GM13976 (cell line): Measurements from ENCODE around the gene BEX2.
A peak's percentile ranks its signal among the peaks of the same experiment; 100 is the strongest.
"Not testable (repeated sequence)": the region's sequence is repeated elsewhere in the genome, so short reads cannot be mapped to it uniquely, and the experiment has no call there.

Source experiments
- DNase-seq: peaks from one replicate; pipeline ENCODE4 v3.0.0; 2012; ENCODE audit warnings: low spot score
- CTCF ChIP-seq: IDR thresholded peaks from 2 replicates; pipeline ENCODE4 v1.5.1; 2012; ENCODE audit warnings: borderline replicate concordance, mild to moderate bottlenecking; ENCODE audit not compliant: insufficient read depth; ENCODE audit errors: extremely low read depth, missing control alignments, control extremely low read depth
- in situ Hi-C: fragments of 300-500 bp; cut with MboI; formaldehyde crosslinking; loops from one replicate; pipeline ENCODE4 v1.12.0; 2022; ENCODE audit warnings: low sequenced_read_pairs, mixed read lengths, inconsistent platforms; ENCODE audit not compliant: unreplicated experiment

BEX2 gene

GRCh38 chrX:103310555-103311398 is at the start of gene BEX2:
TSS of gene BEX2 (minus strand) at chrX:103310990. CDS start at chrX:103309976, 1,014 bp downstream.
- in situ Hi-C loops, result no loop called here
- DNase-seq, result peak; percentile 75
- no peak for TF ChIP-seq CTCF

GRCh38 chrX:103360092-103360491 is 49.3 kb upstream of the BEX2 start:
- in situ Hi-C loops, result no loop called here
- TF ChIP-seq CTCF, result no peak
- no peak for DNase-seq

- not testable (repeated sequence) for DNase-seq
Observed at GRCh38 chrX:103359605-103360004, 48.8 kb upstream of the BEX2 start.

GRCh38 chrX:103357871-103358270 is 47.1 kb upstream of the BEX2 start:
- TF ChIP-seq CTCF, result no peak
- DNase-seq, result no peak
- in situ Hi-C loops, result no loop called here

More at GRCh38 chrX:103359605-103360004, 48.8 kb upstream of the BEX2 start:
- in situ Hi-C loops, result not testable (repeated sequence)

GRCh38 chrX:103356858-103357257 is 46.1 kb upstream of the BEX2 start:
- in situ Hi-C loops, result no loop called here
- TF ChIP-seq CTCF, result no peak
- DNase-seq, result no peak

GRCh38 chrX:103356130-103356798 is 45.5 kb upstream of the BEX2 start, which contains the start of gene TCEAL9:
TSS of gene TCEAL9 (plus strand) at chrX:103356506. CDS start at chrX:103357685, 1,179 bp downstream.
- in situ Hi-C loops, result no loop called here
- DNase-seq, result no peak
- no peak for TF ChIP-seq CTCF

GRCh38 chrX:103347682-103348397 is 37.0 kb upstream of the BEX2 start:
- no peak for TF ChIP-seq CTCF
- DNase-seq, result no peak
- in situ Hi-C loops, result no loop called here
